GM18499 (cell line): ENCODE results near the gene TNC.

Experiments used
- ATAC-seq: cut with Tn5 transposase; IDR thresholded peaks from one replicate; pipeline ENCODE4 v1.9.1; 2021; ENCODE audit warnings: moderate number of reproducible peaks; ENCODE audit not compliant: insufficient read depth, unreplicated experiment

The TNC gene

GRCh38 chr9:115018547-115019435 is 99.2 kb downstream of the TNC start:
- ATAC-seq: no peak

- no peak for ATAC-seq
Observed at GRCh38 chr9:115016344-115016743, 101.6 kb downstream of the TNC start.

GRCh38 chr9:115015018-115015635 is 102.8 kb downstream of the TNC start:
- no peak for ATAC-seq

- no peak for ATAC-seq
Observed at GRCh38 chr9:115014438-115014837, 103.5 kb downstream of the TNC start.

- ATAC-seq: no peak
Observed at GRCh38 chr9:115013998-115014397, 104.0 kb downstream of the TNC start.

- no peak for ATAC-seq
Observed at GRCh38 chr9:115012486-115012885, 105.5 kb downstream of the TNC start.

- no peak for ATAC-seq
Observed at GRCh38 chr9:115010874-115011273, 107.1 kb downstream of the TNC start.

- ATAC-seq: no peak
Observed at GRCh38 chr9:115008536-115009270, 109.3 kb downstream of the TNC start.

GRCh38 chr9:115006660-115007059 is 111.3 kb downstream of the TNC start:
- no peak for ATAC-seq

GRCh38 chr9:115005322-115005721 is 112.6 kb downstream of the TNC start:
- ATAC-seq: no peak

- ATAC-seq: no peak
Observed at GRCh38 chr9:115004545-115004944, 113.4 kb downstream of the TNC start.

GRCh38 chr9:115002371-115003120 is 115.4 kb downstream of the TNC start:
- ATAC-seq: no peak

GRCh38 chr9:115000217-115000639 is 117.7 kb downstream of the TNC start:
- ATAC-seq: no peak

GRCh38 chr9:114998326-114998725 is 119.6 kb downstream of the TNC start:
- ATAC-seq: no peak

GRCh38 chr9:114995681-114996221 is 122.2 kb downstream of the TNC start:
- ATAC-seq: no peak

- no peak for ATAC-seq
Observed at GRCh38 chr9:114994768-114995167, 123.2 kb downstream of the TNC start.

GRCh38 chr9:114991861-114992260 is 126.1 kb downstream of the TNC start:
- no peak for ATAC-seq

GRCh38 chr9:114990901-114991300 is 127.1 kb downstream of the TNC start:
- no peak for ATAC-seq

- no peak for ATAC-seq
Observed at GRCh38 chr9:114989600-114990410, 128.2 kb downstream of the TNC start.
